Hindlimb muscle (tissue), 1 donor: ENCODE measurements around the gene FLVCR2. TPM values are rescaled to one million over a fixed set of nuclear protein-coding genes. Genes with fewer than 3 reads are reported as not detected.
A peak's percentile ranks its signal among the peaks of the same experiment; 100 is the strongest.

Experiments used
- DNase-seq: peaks from one replicate; pipeline ENCODE4 v3.0.0-alpha.2; 2013
- polyA plus RNA-seq: library from polyadenylated mRNA; unstranded; fragments of 120-200 nt; gene quantifications from one replicate; pipeline ENCODE4 v1.2.1, GENCODE V29; 2013; ENCODE audit not compliant: insufficient read length

FLVCR2 gene
- polyA plus RNA-seq, 1 donor: 15.1 TPM

DNA sequence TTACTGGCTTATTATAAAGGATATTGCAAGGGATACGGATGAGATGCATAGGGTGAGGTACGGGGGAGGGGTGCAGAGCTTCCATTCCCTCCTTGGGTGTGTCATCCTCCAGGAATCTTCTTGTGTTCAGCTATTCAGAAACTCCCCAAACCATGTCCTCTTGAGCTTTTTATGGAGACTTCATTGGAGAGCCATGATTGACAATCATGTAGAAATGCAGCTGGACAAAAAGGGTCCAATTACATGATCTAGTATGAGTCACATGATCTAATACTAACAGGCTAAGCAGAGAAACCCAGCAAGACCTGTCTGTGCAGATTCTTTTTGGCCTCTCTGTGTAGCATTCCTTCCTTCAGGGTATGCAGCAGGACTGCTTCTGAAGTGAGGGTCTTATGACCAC lies 23.9 kb upstream of the FLVCR2 start:
- no peak for DNase-seq

DNA sequence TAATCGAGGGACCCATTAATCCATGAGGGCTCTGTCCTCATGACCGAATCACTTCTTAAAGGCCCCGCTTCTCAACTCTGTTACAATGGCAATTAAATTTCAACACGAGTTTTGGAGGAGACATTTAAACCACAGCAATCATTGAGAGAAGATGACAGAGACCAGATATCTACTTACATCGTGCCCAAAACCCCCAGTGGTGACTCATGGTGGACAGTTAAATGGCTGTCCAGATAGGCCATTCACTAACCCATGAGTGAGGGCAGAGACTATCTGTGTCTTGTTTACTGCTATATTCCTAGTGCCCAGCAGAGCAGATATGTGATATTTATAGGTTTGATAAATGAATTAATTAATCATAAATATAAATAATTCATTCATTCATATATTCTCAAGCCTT lies 20.0 kb upstream of the FLVCR2 start:
- no peak for DNase-seq

GRCh38 chr14:75559045-75559444 lies 19.4 kb upstream of the FLVCR2 start:
- no peak for DNase-seq

DNA sequence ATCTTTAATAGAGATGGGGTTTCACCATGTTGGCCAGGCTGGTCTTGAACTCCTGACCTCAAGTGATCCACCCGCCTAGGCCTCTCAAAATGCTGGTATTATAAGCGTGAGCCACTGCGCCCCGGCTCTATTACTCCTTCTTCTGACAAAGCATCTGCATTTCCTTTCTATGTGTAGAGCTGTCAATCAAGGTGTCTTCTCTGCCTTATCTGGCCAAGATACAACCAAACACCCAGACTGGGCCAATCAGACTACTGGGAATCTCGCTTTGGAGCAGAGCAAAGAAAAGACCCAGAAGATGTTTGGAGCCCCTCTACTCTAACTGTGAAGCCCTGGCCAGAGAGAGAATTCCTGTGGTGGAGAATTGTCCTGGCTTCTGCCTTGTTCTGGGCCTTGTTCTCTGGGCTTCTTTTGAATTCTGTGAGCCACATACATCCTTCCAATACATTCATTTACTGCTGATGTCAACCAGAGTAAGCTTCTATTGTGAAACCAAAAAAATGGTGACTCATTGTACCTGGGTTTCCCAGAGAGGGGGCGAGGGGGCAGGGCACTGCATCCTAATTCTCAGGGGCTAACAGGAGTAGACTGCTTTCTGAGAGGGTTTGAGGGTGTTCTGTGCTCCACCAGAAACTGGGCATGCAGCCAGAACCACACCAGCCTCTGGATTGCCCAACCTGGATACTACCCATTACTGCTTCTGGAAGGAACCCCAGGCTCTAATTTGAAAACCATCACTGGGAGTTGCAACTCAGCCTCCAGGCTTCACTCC lies 18.8 kb upstream of the FLVCR2 start:
- no peak for DNase-seq

- DNase-seq: peak; percentile 47
These were observed 17.4 kb upstream of the FLVCR2 start for GRCh38 chr14:75561013-75561432.

GRCh38 chr14:75562089-75562488 lies 16.3 kb upstream of the FLVCR2 start:
- no peak for DNase-seq

DNA sequence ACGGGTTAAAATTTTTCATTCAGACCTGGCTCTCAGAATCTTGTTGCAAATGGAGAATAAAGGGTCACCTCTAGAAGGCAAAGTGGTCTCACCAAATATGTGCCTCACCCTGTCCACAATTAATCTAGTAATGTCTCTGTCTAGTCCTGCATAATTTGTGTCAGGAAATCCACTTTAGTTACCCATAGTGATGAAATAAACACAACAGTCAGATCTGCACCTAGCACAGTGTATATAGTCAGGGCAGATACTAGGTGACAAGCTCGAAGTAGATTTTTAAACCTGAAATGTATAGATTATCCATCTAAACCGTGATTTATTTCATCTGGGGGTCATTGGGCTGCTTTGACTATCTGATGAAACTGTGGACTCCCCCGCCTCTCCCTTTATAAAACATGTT lies 15.9 kb upstream of the FLVCR2 start:
- DNase-seq: no peak

DNA sequence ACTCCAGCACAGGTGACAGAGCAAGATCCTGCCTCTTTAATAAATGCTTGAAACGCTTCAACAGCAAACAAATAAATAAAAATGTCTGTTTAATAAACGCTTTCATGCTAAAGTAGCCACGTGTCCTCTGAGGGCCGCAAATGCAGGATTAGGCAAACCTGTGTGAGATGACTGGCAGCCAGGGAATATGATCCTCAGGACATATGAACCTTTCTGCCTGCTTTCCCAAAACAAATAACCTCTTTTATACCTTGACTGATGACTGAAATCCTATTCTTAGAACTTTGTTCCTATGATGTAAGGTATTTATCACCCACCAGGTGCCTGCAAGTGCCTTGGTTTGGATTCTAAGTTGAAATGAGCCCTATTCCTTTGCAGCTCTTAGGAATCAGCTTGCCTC lies 14.5 kb upstream of the FLVCR2 start:
- no peak for DNase-seq

GRCh38 chr14:75565056-75565455 lies 13.4 kb upstream of the FLVCR2 start:
- no peak for DNase-seq

DNA sequence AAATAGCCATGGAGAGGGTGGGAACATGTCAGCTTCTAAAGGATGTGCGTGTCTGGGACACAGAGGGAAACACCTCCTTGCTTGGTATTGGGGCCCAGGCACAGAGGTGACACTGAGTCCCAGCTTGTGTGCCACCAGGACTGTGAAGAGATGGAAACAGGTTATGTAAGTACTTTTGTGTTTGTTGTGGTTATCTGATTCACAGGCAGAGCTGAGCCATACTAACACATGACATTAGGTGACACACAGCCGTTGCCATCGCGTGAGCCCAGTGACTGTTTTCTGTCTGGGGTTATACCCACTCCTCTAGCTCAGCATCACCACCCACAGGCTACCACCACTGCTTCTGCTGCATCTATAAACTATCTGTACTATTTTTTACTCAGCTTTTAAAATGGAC lies 12.1 kb upstream of the FLVCR2 start:
- no peak for DNase-seq

- no peak for DNase-seq
These were observed 11.7 kb upstream of the FLVCR2 start for GRCh38 chr14:75566752-75567151.

DNA sequence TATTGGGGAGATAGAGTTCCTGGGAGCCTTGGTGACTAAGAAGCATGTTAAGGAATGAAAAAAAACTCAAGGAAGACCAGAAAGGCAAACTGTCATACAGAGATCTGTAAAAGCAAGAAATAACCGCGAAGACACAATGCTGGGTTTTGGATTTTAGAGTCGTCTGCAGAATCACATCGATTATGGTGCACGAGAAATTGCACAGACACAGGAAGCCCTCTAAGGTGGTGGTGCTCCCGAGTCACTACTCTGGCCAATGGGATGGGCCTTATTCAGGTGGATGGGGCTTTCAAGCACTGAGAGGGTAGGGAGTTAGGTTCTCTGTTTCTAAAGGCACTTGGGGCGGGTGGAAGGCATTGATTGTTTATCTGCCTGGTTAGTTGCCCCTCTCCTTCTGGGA lies 10.3 kb upstream of the FLVCR2 start:
- DNase-seq: no peak

GRCh38 chr14:75568791-75569190 lies 9.6 kb upstream of the FLVCR2 start:
- DNase-seq: no peak

DNA sequence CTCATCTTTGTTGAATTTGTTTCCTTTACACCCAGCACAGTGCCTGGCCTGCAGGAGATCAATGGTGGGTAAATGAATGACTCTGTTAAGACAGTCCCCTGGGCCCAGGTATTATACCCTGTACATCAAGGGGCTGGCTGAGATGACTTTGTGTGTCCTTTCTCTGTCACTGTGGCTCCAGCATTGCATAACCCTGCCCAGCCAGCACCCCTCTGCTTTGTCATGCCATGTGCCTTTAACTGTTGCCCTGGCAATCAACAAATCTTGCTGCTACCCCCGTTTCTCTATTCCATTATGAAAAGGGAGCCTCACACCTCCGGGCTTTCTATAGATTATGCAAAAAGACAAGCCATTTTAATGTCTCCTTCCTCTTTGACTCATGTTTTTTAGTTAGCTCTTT lies 7.6 kb upstream of the FLVCR2 start:
- DNase-seq: no peak

GRCh38 chr14:75572104-75572503 lies 6.3 kb upstream of the FLVCR2 start:
- no peak for DNase-seq

- DNase-seq: no peak
These were observed 1.3 kb upstream of the FLVCR2 start for GRCh38 chr14:75577090-75577489.

DNA sequence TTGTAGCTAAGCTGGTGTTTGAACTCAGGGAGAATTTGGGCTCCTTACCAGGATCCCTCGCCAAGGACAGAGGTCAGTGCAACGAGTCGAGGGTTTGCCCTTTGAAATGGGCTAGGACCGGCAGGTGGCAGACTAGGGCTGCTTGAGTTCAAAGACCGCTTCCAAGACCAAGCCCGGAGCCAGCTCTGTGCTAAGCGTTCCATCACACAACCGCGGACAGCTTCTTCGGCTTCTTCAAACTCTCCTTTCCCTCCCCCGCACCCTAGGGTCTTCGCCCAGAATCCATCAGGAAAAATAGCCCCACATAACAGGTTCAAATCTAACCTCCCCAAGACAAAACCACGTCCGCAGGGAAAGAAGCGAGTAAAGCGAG lies 705 bp upstream of the FLVCR2 start:
- DNase-seq: peak; percentile 77

DNA sequence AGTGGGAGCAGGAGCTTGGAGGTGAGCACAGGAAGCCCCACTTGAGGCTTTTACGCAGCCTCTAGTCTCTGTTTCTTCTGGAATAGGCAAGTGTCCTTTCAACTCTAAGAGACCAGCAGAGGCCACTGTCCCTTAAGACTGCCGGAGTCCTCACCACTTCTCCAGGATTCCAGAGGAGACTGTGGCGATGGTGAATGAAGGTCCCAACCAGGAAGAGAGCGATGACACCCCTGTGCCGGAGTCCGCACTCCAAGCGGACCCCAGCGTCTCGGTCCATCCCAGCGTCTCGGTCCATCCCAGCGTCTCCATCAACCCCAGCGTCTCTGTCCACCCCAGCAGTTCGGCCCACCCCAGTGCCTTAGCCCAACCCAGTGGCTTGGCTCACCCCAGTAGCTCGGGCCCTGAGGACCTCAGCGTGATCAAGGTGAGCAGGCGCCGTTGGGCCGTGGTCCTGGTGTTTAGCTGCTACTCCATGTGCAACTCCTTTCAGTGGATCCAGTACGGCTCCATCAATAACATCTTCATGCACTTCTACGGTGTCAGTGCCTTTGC lies 442 bp downstream of the FLVCR2 start:
- no peak for DNase-seq

GRCh38 chr14:75579338-75579864 lies 981 bp downstream of the FLVCR2 start:
- no peak for DNase-seq

DNA sequence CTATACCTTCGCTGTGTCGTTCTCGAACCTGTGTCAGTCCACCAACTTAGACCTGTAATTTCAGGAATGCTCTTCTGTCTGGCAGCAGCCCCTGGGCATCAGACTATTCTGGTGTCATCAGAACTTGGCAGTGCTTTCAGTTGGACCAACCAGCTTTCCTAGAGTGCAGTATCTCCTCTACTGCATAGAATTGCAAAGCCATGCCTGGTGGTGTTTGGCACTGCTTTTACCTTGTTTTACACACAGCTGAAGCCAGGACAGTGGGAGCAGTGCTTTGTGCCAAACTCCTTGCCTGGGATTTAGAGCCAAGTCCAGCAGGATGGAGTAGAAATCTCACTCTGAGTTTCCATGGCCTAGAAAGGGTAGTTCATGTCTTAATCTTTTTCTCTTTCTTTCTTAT lies 1.5 kb downstream of the FLVCR2 start:
- DNase-seq: no peak

- no peak for DNase-seq
These were observed 9.0 kb downstream of the FLVCR2 start for GRCh38 chr14:75587388-75587787.

DNA sequence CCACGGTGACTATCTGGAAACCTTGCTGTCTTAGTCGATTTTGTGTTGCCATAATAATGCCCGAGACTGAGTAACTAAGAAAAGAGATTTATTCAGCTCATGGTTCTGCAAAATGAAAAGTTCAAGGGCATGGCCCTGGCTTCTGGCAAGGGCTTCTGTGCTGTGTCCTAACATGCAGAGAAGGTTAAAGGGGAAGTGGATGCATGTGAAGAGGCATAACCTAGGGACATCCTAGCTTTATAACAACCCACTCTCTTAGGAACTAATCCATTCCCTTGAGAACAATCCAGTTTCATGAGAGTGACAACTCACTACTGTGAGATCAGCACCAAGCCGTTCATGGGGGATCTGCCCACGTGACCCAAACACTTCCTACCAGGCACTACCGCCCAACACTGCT lies 11.5 kb downstream of the FLVCR2 start:
- DNase-seq: no peak

DNA sequence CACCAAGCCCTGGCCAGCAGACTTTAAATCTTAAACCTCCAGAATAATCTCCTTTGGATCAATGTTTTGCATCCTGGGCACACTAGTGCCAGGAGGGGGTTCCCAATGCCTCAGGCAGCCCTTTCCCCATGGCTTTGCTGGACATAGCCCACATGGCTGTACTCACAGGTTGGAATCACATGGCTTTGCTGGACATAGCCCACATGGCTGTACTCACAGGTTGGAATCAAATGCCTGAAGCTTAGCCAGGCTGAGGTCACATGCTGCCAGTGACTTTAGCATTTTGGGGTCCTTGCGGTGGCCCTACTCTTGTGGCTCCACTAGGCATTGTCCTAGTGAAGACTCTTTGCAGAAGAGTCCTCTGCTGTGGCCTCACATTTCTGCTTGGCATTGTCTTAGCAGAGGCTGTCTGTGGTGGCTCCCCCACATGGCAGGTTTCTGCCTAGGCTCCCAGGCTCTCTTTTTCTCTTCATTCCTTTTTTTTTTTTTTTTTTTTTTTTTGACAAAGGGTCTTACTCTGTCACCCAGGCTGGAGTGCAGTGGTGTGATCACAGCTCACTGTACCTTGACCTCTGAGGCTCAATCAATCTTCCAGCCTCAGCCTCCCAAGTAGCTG lies 13.0 kb downstream of the FLVCR2 start:
- DNase-seq: no peak

GRCh38 chr14:75591987-75592575 lies 13.7 kb downstream of the FLVCR2 start:
- DNase-seq: no peak
